HG02938 (cell line): Measurements from ENCODE around the gene PPOX.

Experiments
- ATAC-seq: cut with Tn5 transposase; IDR thresholded peaks from one replicate; pipeline ENCODE4 v1.9.1; 2021; ENCODE audit warnings: mild to moderate bottlenecking, moderate library complexity; ENCODE audit not compliant: unreplicated experiment

PPOX gene

GRCh38 chr1:161175771-161176453 is 9.7 kb downstream of the PPOX start:
- ATAC-seq = no peak

GRCh38 chr1:161176468-161177111 is 10.4 kb downstream of the PPOX start:
- ATAC-seq = no peak

GRCh38 chr1:161177112-161177935 is 11.1 kb downstream of the PPOX start, which contains the start of gene B4GALT3:
B4GALT3 (minus strand) TSS chr1:161177507; CDS start chr1:161176060, 1,447 bp downstream.
- peak; percentile 65 for ATAC-seq

- no peak for ATAC-seq
Observed at GRCh38 chr1:161177936-161178244, 11.7 kb downstream of the PPOX start.

GRCh38 chr1:161179698-161180097 is 13.5 kb downstream of the PPOX start:
- no peak for ATAC-seq

GRCh38 chr1:161180639-161181038 is 14.4 kb downstream of the PPOX start:
- ATAC-seq = no peak

DNA sequence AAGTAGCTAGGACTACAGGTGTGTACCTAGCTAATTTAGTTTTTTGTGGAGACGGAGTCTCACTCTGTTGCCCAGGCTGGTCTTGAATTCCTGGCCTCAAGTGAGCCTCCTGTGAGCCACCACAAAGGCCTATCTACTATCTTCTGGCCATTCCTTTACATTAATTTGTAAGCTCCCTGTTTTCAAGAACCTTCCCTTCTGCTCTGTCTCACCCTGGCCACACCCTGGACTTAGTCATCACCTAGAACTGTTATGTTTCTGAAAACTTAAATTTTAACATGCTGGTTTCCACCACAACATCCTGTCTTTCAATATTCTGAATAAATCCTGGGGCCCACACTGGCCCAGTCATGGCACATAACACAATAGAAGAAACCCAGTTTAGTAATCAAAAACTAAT is 16.0 kb downstream of the PPOX start:
- peak; percentile 56 for ATAC-seq

- ATAC-seq = peak; percentile 72
Observed at GRCh38 chr1:161185282-161185682, 19.1 kb downstream of the PPOX start.

GRCh38 chr1:161185732-161186311 is 19.6 kb downstream of the PPOX start:
- peak; percentile 27 for ATAC-seq

- no peak for ATAC-seq
Observed at GRCh38 chr1:161187311-161187710, 21.1 kb downstream of the PPOX start.

DNA sequence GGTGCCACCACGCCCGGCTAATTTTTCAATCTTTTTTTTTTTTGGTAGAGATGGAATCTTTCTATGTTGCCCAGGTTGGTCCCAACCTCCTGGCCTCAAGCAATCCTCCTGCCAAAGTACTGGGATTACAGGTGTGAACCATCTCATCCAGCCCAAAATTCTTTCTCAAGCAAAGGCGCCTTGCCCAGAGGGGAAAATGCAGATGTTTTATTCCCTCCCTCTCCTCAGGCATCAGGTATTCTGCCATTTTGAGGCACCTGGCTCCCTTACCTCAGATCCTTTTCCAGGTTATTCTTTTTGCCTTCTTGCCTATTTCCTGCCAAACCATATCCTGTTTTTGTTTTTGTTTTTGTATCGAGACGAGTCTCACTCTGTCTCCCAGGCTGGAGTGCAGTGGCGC is 22.2 kb downstream of the PPOX start:
- ATAC-seq = no peak

GRCh38 chr1:161189036-161189435 is 22.8 kb downstream of the PPOX start:
- no peak for ATAC-seq

GRCh38 chr1:161190962-161191521 is 24.8 kb downstream of the PPOX start:
- ATAC-seq = no peak

- ATAC-seq = no peak
Observed at GRCh38 chr1:161191971-161192370, 25.7 kb downstream of the PPOX start.

- ATAC-seq = no peak
Observed at GRCh38 chr1:161192476-161193465, 26.5 kb downstream of the PPOX start.

- ATAC-seq = no peak
Observed at GRCh38 chr1:161193561-161194235, 27.5 kb downstream of the PPOX start.

DNA sequence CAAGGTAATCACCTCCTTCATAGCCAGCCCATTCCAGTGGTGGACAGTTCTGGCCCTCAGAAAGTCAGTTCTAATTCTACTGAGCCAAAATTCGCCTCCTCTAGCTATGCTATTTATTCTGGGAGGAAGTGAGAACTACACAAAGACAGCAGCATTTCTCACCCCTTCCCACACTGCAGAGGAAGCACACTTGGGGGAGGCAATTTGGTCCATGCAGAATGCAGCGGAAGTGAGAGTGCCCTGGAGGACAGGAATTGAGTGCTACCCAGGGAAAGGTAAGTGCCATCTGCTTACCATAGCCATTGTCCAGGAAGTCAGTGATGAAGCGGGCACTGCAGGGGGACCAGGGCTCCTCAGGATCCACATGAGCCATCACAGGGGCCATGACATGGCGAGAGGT is 28.9 kb downstream of the PPOX start:
- ATAC-seq = no peak

- no peak for ATAC-seq
Observed at GRCh38 chr1:161196111-161196510, 29.9 kb downstream of the PPOX start.
